IPS-18a (cell line): Measurements from ENCODE around the gene ADRA2B.

ENCODE experiments used
- H3K27ac ChIP-seq: one replicate; pipeline ENCODE4 v1.5.1; 2013; ENCODE audit warnings: low read length
- H3K27me3 ChIP-seq: one replicate; pipeline ENCODE4 v1.6.1; 2013; ENCODE audit warnings: mild to moderate bottlenecking, low read length; ENCODE audit not compliant: control insufficient read depth, insufficient read depth
- H3K36me3 ChIP-seq: one replicate; pipeline ENCODE4 v1.6.1; 2013; ENCODE audit warnings: low read depth, low read length; ENCODE audit not compliant: control insufficient read depth
- H3K4me1 ChIP-seq: one replicate; pipeline ENCODE4 v1.6.1; 2013; ENCODE audit warnings: low read depth, low read length; ENCODE audit not compliant: control insufficient read depth
- H3K4me3 ChIP-seq: one replicate; pipeline ENCODE4 v1.5.1; 2013; ENCODE audit warnings: low read length
- H3K9ac ChIP-seq: one replicate; pipeline ENCODE4 v1.6.1; 2013; ENCODE audit warnings: mild to moderate bottlenecking, low read length, moderate library complexity
- H3K9me3 ChIP-seq: one replicate; pipeline ENCODE4 v1.6.1; 2013; ENCODE audit warnings: low read depth, low read length; ENCODE audit not compliant: control insufficient read depth

The ADRA2B gene

DNA sequence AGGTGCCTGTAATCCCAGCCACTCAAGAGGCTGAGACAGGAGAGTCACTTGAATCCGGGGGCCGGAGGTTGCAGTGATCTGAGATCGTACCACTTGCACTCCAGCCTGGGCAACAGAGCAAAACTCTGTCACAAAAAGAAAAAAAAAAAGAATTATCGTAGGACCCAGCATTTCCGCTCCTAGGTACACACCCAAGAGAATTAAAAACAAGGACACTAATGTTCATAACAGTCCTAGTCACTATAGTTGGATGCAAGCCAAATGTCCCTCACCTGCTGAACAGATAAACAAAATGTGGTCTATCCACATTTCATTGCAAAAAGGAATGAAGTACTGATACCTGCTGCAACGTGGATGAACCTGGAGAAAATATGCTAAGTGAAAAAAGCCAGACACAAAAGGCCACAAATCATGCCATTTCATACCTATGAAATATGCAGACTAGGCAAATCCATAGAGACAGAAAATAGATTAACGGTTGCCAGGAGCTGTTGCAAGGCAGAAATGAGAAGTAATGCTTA is 21.2 kb downstream of the ADRA2B start:
- Histone ChIP-seq H3K9ac (no peak overlapping the region), H3K36me3 (no peaks in the 10 kb centered on the region), H3K4me3 (no peak overlapping the region), H3K27ac (no peak overlapping the region), H3K27me3 (no peaks in the 10 kb centered on the region), H3K9me3 (no peaks in the 10 kb centered on the region), H3K4me1 (peaks cover 10% of the 10 kb centered on the region)

DNA sequence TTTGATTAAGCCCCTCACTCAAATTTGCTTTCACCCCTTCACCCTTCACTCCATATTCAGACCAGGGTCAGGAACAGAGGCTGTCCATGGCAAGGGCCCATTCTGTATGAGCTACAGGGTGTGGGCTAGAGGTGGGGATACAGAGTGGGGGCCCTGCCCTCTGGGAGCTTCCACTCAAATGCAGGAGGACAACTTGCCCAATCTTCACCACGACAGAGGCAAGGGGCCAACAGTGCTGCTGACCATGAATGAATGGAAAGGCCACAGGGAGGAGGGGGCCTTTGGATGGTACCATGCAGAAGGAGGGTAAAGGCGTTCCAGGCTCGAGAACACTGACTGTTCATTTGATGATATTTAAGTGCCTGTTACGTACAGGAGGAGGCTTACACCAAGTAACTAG is 22.8 kb downstream of the ADRA2B start:
- no peaks in the 10 kb centered on the region for H3K9me3 ChIP-seq
- H3K4me3 ChIP-seq = no peak overlapping the region
- H3K9ac ChIP-seq = no peak overlapping the region
- H3K27ac ChIP-seq = no peak overlapping the region
- no peaks in the 10 kb centered on the region for H3K27me3 ChIP-seq
- peaks cover 10% of the 10 kb centered on the region for H3K4me1 ChIP-seq
- no peaks in the 10 kb centered on the region for H3K36me3 ChIP-seq

DNA sequence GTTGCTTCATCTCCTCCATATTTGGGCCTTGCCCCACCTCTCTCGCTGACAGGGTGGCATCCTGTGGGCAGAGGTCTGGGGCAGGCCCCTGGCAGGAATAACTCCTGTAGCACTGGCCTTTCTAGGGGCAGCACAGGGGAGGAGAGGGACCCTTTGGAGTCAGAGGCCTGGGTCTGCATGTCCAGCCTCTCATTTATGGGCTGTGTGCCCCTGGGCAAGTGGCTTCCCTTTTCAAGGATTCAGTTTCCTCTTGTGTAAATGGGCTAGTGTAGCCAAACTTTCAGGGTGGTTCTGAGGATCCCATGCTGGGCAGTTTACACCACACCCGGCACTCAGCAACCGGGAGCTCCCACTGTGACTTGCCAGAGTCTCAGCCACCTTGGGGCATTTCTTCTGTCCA is 23.4 kb downstream of the ADRA2B start:
- no peaks in the 10 kb centered on the region for H3K36me3 ChIP-seq
- H3K27me3 ChIP-seq = no peaks in the 10 kb centered on the region
- no peak overlapping the region for H3K4me3 ChIP-seq
- H3K4me1 ChIP-seq = peaks cover 10% of the 10 kb centered on the region
- no peak overlapping the region for H3K9ac ChIP-seq
- no peak overlapping the region for H3K27ac ChIP-seq
- H3K9me3 ChIP-seq = no peaks in the 10 kb centered on the region

DNA sequence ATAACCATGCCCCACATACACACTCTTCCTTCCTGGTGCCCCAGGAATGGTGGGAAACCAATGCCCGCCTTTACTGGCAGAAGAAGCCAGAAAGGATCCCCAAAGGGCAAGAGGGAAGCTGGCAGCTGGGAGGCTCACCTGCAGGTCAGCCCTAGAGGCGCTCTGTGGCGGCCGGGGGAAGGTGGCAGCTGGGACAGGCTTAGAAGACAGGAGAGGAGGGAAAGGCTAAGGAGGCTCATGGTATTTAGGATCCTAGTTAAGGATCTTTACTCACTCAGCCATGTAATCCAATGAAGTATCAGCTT is 23.8 kb downstream of the ADRA2B start:
- Histone ChIP-seq H3K4me3 (no peak overlapping the region), H3K9ac (no peak overlapping the region), H3K27me3 (no peaks in the 10 kb centered on the region), H3K9me3 (no peaks in the 10 kb centered on the region), H3K36me3 (no peaks in the 10 kb centered on the region), H3K4me1 (peaks cover 10% of the 10 kb centered on the region), H3K27ac (no peak overlapping the region)

DNA sequence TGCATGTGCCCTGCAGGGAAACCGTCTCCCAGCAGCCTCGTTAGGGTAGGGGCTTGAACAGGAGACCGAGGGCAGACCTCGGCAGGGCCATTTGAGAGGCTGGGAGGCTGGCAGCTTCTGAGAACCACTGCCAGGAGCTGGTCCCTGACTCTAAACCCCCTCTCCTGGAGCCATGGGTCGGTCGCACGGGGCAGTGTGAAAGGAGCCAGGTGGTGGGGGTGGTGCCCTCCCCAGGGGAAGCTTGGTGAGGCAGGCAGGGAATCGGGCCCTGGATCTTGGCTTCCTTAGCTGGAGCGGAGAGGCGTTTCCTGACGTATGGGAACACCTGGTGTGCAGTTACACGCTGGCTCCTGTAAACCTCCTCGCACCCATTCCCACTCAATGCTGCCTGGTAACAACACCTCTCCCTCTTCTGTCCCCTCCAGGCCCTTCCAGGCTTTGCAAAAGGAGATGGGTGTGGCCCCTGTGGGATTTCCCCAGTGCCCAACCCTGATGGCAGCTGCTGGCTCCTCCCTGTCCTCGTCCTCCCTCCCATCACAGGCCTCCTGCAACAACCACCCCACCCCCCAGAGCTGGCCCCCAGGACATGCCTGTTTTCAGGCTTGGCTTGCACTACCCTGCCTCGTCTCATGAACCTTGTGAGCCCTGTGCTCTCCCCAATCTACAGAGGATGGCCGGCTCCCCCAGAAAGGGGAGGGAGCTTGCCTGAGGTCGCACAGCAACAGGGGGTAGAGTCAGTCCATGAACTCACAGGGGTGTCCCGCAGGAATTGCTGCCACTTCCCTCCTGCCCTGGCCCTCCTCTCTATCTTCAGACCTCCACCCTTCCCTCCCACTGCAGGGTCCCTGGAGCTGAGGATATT is 24.4 kb downstream of the ADRA2B start:
- Histone ChIP-seq H3K27ac (no peak overlapping the region), H3K27me3 (no peaks in the 10 kb centered on the region), H3K9me3 (no peaks in the 10 kb centered on the region), H3K9ac (no peak overlapping the region), H3K36me3 (no peaks in the 10 kb centered on the region), H3K4me1 (peaks cover 10% of the 10 kb centered on the region), H3K4me3 (no peak overlapping the region)

DNA sequence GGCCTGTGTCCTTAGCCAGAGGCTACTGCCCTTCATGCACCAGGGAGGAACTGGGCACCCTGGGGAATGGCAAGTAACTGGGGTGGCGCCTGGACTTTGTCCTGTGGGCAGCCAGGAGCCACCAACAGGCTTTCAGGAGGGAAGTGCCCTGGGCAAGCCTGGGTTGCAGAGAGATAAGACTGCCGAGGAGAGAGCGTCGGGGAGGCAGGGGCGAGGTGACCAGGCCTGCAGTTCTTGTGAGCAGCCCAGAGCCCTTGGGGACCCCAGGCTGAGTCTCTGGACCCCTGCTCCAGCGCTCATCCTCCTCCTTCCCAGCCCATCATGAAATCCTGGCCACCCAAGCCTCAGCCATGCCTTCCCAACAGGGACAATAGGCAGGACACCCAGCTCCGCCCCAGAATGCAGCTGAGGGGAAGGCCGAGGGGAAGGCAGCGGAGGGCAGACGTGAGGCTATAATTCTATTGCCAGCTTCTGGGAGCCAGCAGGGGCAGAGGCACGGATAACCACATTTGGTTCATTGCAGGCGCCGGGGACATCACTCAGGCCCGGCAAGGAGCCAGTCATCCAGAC is 25.1 kb downstream of the ADRA2B start:
- H3K4me3 ChIP-seq = no peak overlapping the region
- H3K9me3 ChIP-seq = no peaks in the 10 kb centered on the region
- no peaks in the 10 kb centered on the region for H3K27me3 ChIP-seq
- no peak overlapping the region for H3K27ac ChIP-seq
- peaks cover 10% of the 10 kb centered on the region for H3K4me1 ChIP-seq
- H3K9ac ChIP-seq = no peak overlapping the region
- H3K36me3 ChIP-seq = no peaks in the 10 kb centered on the region

DNA sequence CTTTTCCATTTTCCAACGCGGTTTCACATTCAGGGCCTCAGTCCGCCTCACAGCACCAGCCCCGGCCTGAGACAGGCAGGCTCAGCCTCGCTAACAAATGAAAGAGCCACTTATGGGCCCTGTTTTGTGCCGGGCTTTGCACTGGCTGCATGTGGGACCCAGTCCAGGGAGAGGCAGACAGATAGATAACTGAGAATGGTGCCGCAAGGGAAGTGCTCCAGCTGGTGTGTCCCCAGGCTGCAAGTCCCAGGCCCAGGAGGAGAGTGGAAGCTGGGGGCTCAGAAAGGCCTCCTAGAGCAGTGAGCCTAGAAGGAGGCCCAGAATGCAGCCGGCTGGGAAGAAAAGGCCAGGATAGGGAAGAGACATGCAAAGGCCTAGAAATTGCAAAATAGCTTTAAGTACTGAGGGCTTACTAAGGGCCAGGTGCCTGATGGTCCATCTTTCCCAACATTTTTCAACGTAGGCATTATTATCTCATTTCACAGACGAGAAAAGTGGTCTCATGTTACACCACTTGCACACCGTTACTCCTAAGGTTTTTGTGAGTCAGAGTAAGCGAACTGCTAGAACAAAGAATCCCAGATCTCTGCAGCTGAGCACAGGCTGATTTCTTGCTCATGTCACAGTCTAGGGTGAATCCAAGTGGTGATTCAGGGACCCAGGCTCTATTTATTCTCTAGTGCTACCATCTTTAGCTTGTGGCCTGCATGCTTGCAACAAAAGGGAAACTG is 26.0 kb downstream of the ADRA2B start:
- Histone ChIP-seq H3K4me1 (peaks cover 10% of the 10 kb centered on the region), H3K27me3 (no peaks in the 10 kb centered on the region), H3K9me3 (no peaks in the 10 kb centered on the region), H3K27ac (no peak overlapping the region), H3K4me3 (no peak overlapping the region), H3K36me3 (no peaks in the 10 kb centered on the region), H3K9ac (no peak overlapping the region)

DNA sequence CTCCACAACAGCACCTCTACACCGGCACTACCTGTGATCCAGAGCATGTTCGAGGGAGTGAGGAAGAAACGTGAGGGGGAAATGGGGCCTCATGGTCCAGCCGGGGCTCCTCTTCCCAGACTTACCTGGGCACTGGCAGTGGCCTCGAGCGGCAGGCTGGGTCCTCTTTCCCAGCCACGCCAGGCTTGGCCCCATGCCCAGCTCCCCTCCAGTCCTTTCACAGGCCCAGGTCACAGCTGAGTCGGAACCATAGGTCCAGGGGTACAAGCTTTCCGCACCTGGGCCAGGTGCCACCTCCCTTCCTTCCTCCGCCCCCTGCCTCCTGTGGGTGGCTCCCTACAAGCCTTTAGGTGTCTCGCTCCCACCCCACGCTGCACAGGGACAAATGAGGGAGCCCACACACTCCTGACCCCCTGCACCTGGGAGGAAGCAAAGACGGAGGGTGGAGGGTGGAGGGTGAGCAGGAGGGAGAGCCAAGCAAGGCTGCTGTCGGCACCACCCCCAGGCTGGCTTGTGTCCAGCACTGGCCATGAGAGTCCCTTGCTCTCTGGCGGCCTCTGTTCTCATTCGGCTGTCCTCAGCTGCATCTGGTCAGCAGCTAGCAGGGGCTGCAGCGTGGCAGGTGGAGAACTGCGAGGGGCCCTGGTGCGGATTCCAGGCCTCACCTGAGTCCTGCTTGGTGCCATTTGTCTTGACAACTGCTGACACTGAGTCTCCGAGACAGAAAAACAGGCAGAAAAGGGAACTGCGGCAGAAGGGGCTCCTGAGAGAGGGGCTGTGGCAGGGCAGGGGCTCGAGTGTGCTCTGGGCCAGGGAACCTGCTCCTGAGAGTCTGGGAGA is 26.8 kb downstream of the ADRA2B start:
- Histone ChIP-seq H3K4me1 (peaks cover 10% of the 10 kb centered on the region), H3K27ac (no peak overlapping the region), H3K9ac (no peak overlapping the region), H3K36me3 (no peaks in the 10 kb centered on the region), H3K27me3 (no peaks in the 10 kb centered on the region), H3K4me3 (no peak overlapping the region), H3K9me3 (no peaks in the 10 kb centered on the region)

DNA sequence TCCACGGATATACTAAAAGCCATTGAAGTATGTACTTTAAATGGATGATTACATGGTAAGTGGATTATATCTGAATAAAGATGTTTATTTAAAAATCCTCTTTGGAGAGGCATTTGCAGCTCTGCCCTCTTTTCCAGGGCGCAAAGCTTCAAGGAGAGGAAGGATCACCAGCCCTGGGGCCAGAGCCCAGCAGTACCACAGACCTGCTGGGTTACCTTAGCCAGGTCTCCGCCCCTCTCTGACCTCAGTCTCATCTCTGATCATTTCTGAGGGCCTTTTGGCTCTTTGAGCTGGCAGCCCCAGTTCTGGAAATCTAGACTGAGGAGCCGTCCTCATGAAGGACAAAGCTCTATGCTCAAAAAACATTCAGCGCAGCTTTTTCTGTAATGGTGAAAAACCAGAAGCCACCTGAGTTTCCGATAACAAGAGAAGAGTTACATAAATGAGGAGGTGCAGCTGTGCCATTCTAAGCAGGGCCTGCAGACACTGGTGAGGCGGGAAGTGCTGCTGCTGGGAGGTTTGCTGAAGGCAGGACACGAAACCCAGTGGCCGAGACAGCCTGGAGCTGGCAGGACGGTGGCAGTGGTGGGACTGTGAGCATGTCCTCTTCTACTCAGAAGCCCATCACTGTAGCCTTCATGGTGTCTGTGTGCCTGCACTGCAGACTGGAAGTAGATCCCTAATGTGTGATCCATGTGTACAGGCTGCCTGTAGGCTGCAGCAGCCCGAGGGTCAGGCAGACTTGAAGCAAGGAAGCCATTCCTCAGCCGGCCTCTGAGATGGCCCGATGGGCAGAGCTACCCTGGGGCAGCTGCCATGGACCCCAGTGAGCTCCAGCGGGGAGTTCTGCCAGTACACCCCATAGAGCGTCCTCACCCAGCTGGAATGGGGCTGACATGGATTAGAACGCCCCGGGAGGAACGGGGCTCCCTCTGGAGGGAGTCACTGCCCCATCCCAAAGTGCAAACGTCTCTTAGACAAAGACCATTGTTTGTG is 27.7 kb downstream of the ADRA2B start:
- Histone ChIP-seq H3K4me1 (peaks cover 10% of the 10 kb centered on the region), H3K27me3 (no peaks in the 10 kb centered on the region), H3K36me3 (no peaks in the 10 kb centered on the region), H3K27ac (no peak overlapping the region), H3K9ac (no peak overlapping the region), H3K4me3 (no peak overlapping the region), H3K9me3 (no peaks in the 10 kb centered on the region)

DNA sequence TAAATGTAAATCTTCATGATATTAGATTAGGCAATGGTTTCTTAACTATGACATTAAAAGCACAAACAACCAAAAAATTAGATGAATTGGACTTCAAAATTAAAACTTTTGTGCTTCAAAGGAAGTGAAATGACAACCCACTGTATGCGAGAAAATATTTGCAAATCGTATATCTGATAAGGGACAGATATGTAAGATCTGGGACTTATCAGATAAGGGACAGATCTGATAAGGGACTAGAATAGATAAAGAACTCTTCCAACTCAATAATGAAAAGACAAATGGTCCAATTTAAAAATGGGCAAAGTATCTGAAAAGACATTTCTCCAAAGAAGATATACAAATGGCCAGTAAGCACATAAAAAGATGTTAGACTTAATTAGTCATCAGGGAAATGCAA is 29.2 kb downstream of the ADRA2B start:
- no peaks in the 10 kb centered on the region for H3K27me3 ChIP-seq
- H3K4me3 ChIP-seq = no peak overlapping the region
- H3K27ac ChIP-seq = no peak overlapping the region
- peaks cover 7% of the 10 kb centered on the region for H3K4me1 ChIP-seq
- no peaks in the 10 kb centered on the region for H3K36me3 ChIP-seq
- H3K9ac ChIP-seq = no peak overlapping the region
- H3K9me3 ChIP-seq = no peaks in the 10 kb centered on the region
